A549 (cell line): ENCODE results near the gene RADIL. TPM values are rescaled to one million over a fixed set of nuclear protein-coding genes. Genes with fewer than 3 reads are reported as not detected.

Source experiments
- ATAC-seq, 2 experiments: fragments of 200-7000 bp in 1 of 2; fragments of >200 bp in 1 of 2; cut with Nextera tagmentation in 1 of 2; cut with Tn5 transposase in 1 of 2; 3 replicates each; pipeline versions ENCODE4 v1.8.0 to v1.9.1; 2018 to 2020; ENCODE audit warnings: mild to moderate bottlenecking in 1 of 2, moderate library complexity in 1 of 2
- CTCF ChIA-PET: fragments of 300-600 bp; sonication (Branson Sonifier 250); formaldehyde crosslinking; extraction: SDS; loops from one replicate; lab custom pipeline; 2021; ENCODE audit warnings: antibody characterized with exemption, inconsistent platforms; lab: Yijun Ruan, JAX
- POLR2A ChIA-PET: fragments of 350-600 bp; formaldehyde crosslinking; extraction: SDS; loops from one replicate; lab custom pipeline; 2021; ENCODE audit warnings: antibody characterized with exemption, inconsistent platforms; lab: Yijun Ruan, JAX
- DNase-seq, 2 experiments: peaks; one replicate each; pipeline versions ENCODE4 v3.0.0 to v3.0.0-alpha.2; 2011 to 2016; ENCODE audit warnings: low read depth in 1 of 2, low spot score in 1 of 2
- FAIRE-seq: peaks from 2 replicates; lab custom pipeline; 2011; peaks lifted over from hg19 to GRCh38; lab: Jason Lieb, UNC
- H3K27ac ChIP-seq, 2 experiments: fragments of >200 bp; sonication (Bioruptor Twin); formaldehyde crosslinking; 3 replicates each; pipeline ENCODE4 v1.5.1; 2016 to 2017
- H3K4me1 ChIP-seq: fragments of >200 bp; sonication (Bioruptor Twin); formaldehyde crosslinking; 3 replicates; pipeline ENCODE4 v1.6.1; 2016
- H3K4me2 ChIP-seq: fragments of >200 bp; sonication (Bioruptor Twin); formaldehyde crosslinking; 3 replicates; pipeline ENCODE4 v1.6.1; 2016
- H3K4me3 ChIP-seq: fragments of >200 bp; sonication (Bioruptor Twin); formaldehyde crosslinking; 3 replicates; pipeline ENCODE4 v1.5.1; 2016
- H3K9me3 ChIP-seq: fragments of >200 bp; sonication (Bioruptor Twin); formaldehyde crosslinking; 3 replicates; pipeline ENCODE4 v1.6.1; 2016
- FOSB ChIP-seq: fragments of 250-450 bp; sonication (Bioruptor Pico); IDR thresholded peaks from 2 replicates; pipeline ENCODE4 v1.5.0; 2020; ENCODE audit warnings: mild to moderate bottlenecking, moderate library complexity
- FOSL2 ChIP-seq, 2 experiments: fragments of 450-650 bp in 1 of 2; fragments of >200 bp in 1 of 2; sonication (Bioruptor Twin) in 1 of 2; formaldehyde crosslinking; IDR thresholded peaks; 2 replicates each; pipeline versions ENCODE4 v1.5.0 to v1.6.1; 2016 to 2020; ENCODE audit warnings: mild to moderate bottlenecking in 1 of 2, moderate library complexity in 1 of 2
- HOXA7 ChIP-seq: fragments of 250-450 bp; sonication (Bioruptor Pico); IDR thresholded peaks from 2 replicates; pipeline ENCODE4 v1.5.0; 2020; ENCODE audit warnings: mild to moderate bottlenecking, moderate library complexity
- HOXB5 ChIP-seq: fragments of 250-450 bp; sonication (Bioruptor Pico); IDR thresholded peaks from 2 replicates; pipeline ENCODE4 v1.5.0; 2020; ENCODE audit warnings: mild to moderate bottlenecking, moderate library complexity
- KDM5A ChIP-seq: fragments of 200-600 bp; sonication (generic); IDR thresholded peaks from 2 replicates; pipeline ENCODE4 v1.6.1; 2016; ENCODE audit warnings: antibody characterized with exemption, mild to moderate bottlenecking
- MAFK ChIP-seq: fragments of 450-650 bp; IDR thresholded peaks from 2 replicates; pipeline ENCODE4 v1.6.1; 2014; ENCODE audit not compliant: partially characterized antibody
- MAZ ChIP-seq: fragments of 150-350 bp; IDR thresholded peaks from 2 replicates; pipeline ENCODE4 v1.6.1; 2014; ENCODE audit warnings: antibody characterized with exemption, low read depth, low read length, borderline replicate concordance
- NPAS2 ChIP-seq: fragments of 250-450 bp; sonication (Bioruptor Pico); IDR thresholded peaks from 2 replicates; pipeline ENCODE4 v1.8.0; 2022; ENCODE audit warnings: mild to moderate bottlenecking, moderate library complexity, borderline replicate concordance
- NR3C1 ChIP-seq: fragments of >200 bp; sonication (Bioruptor Twin); formaldehyde crosslinking; IDR thresholded peaks from 3 replicates; pipeline ENCODE4 v1.6.1; 2017
- SREBF2 ChIP-seq: fragments of 450-650 bp; IDR thresholded peaks from 2 replicates; pipeline ENCODE4 v1.6.1; 2014; ENCODE audit warnings: mild to moderate bottlenecking, moderate library complexity
- TP53 ChIP-seq: fragments of 250-450 bp; sonication (Bioruptor Pico); IDR thresholded peaks from 2 replicates; pipeline ENCODE4 v1.5.0; 2021; ENCODE audit warnings: mild to moderate bottlenecking, moderate library complexity
- WGBS: methylation state at CpG from one replicate; pipeline ENCODE4 v1.1.6; 2017; ENCODE audit errors: missing lambda C conversion rate; 5-methylcytosine and 5-hydroxymethylcytosine counted together
- polyA plus RNA-seq, 4 experiments: library from polyadenylated mRNA; depleted of rRNA in 3 of 4; stranded (reverse); fragments of >200 nt; fragmentation: RNase III in 1 of 4; extraction: RNeasy Plus Mini Kit Qiagen cat#74134 plus additional on column Dnase treatment in 1 of 4; gene quantifications; 2 replicates in 3 of 4; 3 replicates in 1 of 4; pipeline ENCODE4 v1.2.3, GENCODE V29; 2011 to 2017
- TF ChIP-seq, protein P1 (sequence below): fragments of >200 bp; sonication (Bioruptor Twin); formaldehyde crosslinking; IDR thresholded peaks from 3 replicates; pipeline ENCODE4 v1.6.1; 2016
- TF ChIP-seq, protein P2 (sequence below): fragments of >200 bp; sonication (Bioruptor Twin); formaldehyde crosslinking; IDR thresholded peaks from 3 replicates; pipeline ENCODE4 v1.5.1; 2016
- TF ChIP-seq, protein P3 (sequence below): fragments of 250-450 bp; sonication (Bioruptor Pico); IDR thresholded peaks from 2 replicates; pipeline ENCODE4 v1.5.0; 2020; ENCODE audit warnings: low read depth, mild to moderate bottlenecking, moderate library complexity
- TF ChIP-seq, protein P4 (sequence below): fragments of 150-350 bp; IDR thresholded peaks from 2 replicates; pipeline ENCODE4 v1.6.1; 2014; ENCODE audit warnings: low read depth, mild to moderate bottlenecking, low read length

RADIL gene
- polyA plus RNA-seq, 2 of the 4 experiments (the other 2 are of a cell fraction) = 1.0 to 1.1 TPM

DNA sequence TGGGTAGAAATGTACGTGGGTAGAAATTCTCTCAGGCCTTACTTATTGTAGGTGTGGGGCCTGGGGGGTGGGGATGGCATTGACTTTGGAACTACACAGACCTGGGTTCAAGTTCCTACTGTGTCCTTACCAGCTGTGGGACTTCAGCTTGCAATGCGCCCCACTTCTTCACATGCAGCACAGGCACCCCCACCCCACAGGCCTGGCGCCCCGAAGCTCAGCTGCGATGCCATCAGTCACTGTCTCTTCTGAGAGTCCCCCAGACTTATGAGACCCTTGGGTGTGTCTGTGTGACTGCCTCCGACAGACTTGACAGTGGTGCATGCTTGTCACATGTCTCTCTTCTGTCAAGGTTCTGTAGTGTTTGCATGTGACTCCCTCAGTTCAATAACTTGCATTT lies 111.2 kb downstream of the RADIL start:
- TF ChIP-seq, protein P1, sequence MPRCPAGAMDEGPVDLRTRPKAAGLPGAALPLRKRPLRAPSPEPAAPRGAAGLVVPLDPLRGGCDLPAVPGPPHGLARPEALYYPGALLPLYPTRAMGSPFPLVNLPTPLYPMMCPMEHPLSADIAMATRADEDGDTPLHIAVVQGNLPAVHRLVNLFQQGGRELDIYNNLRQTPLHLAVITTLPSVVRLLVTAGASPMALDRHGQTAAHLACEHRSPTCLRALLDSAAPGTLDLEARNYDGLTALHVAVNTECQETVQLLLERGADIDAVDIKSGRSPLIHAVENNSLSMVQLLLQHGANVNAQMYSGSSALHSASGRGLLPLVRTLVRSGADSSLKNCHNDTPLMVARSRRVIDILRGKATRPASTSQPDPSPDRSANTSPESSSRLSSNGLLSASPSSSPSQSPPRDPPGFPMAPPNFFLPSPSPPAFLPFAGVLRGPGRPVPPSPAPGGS = no peak
- TF ChIP-seq, all 56 proteins: peak for 0
- CTCF ChIA-PET = no interaction called here
- Histone ChIP-seq H3K4me2 (no peak overlapping the region), H3K27ac (no peak overlapping the region), H3K4me3 (no peak overlapping the region), H3K9me3 (no peaks in the 10 kb centered on the region), H3K4me1 (peaks cover 18% of the 10 kb centered on the region; the same call in 1 of the 3 replicates)
- ATAC-seq (no peak), DNase-seq (no peak), FAIRE-seq (no peak)
- POLR2A ChIA-PET = no interaction called here
- WGBS = 92% methylated on average over 6 of the region's 6 CpGs

DNA sequence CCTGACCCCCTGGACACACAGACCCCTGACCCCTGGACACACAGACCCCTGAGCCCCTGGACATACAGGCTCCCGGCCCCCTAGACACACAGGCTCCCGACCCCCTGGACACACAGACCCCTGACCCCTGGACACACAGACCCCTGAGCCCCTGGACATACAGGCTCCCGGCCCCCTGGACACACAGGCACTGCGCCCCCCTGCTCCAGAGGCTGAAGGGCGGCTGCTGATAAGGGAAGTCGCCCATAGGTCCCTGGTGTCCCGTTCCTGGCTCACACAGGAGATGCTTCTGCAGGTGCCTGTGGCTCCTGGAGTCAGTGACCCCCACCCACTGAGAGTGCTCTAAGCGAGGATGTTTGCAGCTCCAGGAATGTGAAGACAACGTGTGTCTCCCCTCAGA lies 111.8 kb downstream of the RADIL start:
- DNase-seq (no peak), ATAC-seq (no peak), FAIRE-seq (no peak)
- POLR2A ChIA-PET = no interaction called here
- no peak overlapping the region for H3K4me2 ChIP-seq
- no peak overlapping the region for H3K4me3 ChIP-seq
- H3K4me1 ChIP-seq = peaks cover 17% of the 10 kb centered on the region; the same call in 1 of the 3 replicates
- CTCF ChIA-PET = no interaction called here
- no peak overlapping the region for H3K27ac ChIP-seq
- no peaks in the 10 kb centered on the region for H3K9me3 ChIP-seq
- no peak for TF ChIP-seq FOSL2 (IDR thresholded peaks at IDR 0.05)
- TF ChIP-seq FOSL2 (CRISPR knock-in tag; IDR thresholded peaks at IDR 0.05) = no peak
- TF ChIP-seq MAFK = no peak
- TF ChIP-seq SREBF2 = no peak
- no peak for TF ChIP-seq TP53
- TF ChIP-seq MAZ = no peak
- TF ChIP-seq HOXA7 (CRISPR knock-in tag) = no peak
- TF ChIP-seq HOXB5 (CRISPR knock-in tag) = no peak
- TF ChIP-seq NPAS2 (CRISPR knock-in tag) = no peak
- TF ChIP-seq, protein P2, sequence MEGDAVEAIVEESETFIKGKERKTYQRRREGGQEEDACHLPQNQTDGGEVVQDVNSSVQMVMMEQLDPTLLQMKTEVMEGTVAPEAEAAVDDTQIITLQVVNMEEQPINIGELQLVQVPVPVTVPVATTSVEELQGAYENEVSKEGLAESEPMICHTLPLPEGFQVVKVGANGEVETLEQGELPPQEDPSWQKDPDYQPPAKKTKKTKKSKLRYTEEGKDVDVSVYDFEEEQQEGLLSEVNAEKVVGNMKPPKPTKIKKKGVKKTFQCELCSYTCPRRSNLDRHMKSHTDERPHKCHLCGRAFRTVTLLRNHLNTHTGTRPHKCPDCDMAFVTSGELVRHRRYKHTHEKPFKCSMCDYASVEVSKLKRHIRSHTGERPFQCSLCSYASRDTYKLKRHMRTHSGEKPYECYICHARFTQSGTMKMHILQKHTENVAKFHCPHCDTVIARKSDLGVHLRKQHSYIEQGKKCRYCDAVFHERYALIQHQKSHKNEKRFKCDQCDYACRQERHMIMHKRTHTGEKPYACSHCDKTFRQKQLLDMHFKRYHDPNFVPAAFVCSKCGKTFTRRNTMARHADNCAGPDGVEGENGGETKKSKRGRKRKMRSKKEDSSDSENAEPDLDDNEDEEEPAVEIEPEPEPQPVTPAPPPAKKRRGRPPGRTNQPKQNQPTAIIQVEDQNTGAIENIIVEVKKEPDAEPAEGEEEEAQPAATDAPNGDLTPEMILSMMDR = no peak
- TF ChIP-seq, protein P3, sequence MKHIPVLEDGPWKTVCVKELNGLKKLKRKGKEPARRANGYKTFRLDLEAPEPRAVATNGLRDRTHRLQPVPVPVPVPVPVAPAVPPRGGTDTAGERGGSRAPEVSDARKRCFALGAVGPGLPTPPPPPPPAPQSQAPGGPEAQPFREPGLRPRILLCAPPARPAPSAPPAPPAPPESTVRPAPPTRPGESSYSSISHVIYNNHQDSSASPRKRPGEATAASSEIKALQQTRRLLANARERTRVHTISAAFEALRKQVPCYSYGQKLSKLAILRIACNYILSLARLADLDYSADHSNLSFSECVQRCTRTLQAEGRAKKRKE (CRISPR knock-in tag) = no peak
- TF ChIP-seq NR3C1 = no peak
- 96% methylated on average over 4 of the region's 9 CpGs for WGBS

DNA sequence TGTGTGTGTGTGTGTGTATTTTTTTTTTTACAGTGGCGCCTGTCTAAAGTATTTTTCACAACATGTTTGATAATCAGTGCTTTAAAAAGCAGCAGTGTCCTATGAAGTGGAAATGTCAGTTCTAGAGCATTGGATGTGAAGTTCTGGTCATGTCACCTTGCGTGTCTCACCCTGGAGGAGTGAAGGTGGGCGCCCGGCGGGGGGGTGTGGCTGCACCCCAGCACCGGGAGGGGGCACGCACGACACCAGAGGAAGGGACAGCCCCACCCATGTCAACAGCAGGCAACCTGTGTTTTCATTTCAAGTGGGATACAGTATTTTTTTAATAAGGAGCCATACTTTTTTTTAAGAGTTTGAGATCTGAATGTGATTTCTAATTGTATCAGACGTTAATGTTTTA lies 112.6 kb downstream of the RADIL start:
- WGBS = 82% methylated on average over 9 of the region's 9 CpGs
- FAIRE-seq (no peak), ATAC-seq (no peak), DNase-seq (no peak)
- TF ChIP-seq KDM5A (no peak), FOSB (CRISPR knock-in tag) (no peak)
- TF ChIP-seq, protein P4, sequence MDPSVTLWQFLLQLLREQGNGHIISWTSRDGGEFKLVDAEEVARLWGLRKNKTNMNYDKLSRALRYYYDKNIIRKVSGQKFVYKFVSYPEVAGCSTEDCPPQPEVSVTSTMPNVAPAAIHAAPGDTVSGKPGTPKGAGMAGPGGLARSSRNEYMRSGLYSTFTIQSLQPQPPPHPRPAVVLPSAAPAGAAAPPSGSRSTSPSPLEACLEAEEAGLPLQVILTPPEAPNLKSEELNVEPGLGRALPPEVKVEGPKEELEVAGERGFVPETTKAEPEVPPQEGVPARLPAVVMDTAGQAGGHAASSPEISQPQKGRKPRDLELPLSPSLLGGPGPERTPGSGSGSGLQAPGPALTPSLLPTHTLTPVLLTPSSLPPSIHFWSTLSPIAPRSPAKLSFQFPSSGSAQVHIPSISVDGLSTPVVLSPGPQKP = no peak
- no peak overlapping the region for H3K27ac ChIP-seq
- H3K4me3 ChIP-seq = no peak overlapping the region
- peaks cover 13% of the 10 kb centered on the region; the same call in 1 of the 3 replicates for H3K4me1 ChIP-seq
- ChIA-PET POLR2A (interaction anchor here (0.6 kb wide), 1 partner anchor 1619 kb away, joined by 3 read pairs; no protein-coding TSS in a partner anchor), CTCF (no interaction called here)
- no peaks in the 10 kb centered on the region for H3K9me3 ChIP-seq
- H3K4me2 ChIP-seq = no peak overlapping the region
